CD4-positive, alpha-beta T cell (primary cell): ENCODE measurements around the gene DNAJC15. TPM values are rescaled to one million over a fixed set of nuclear protein-coding genes. Genes with fewer than 3 reads are reported as not detected.
"Not testable (repeated sequence)": the region's sequence is repeated elsewhere in the genome, so short reads cannot be mapped to it uniquely, and the experiment has no call there.

ENCODE experiments used
- ATAC-seq: fragments of 200-7000 bp; cut with Tn5 transposase; one replicate; pipeline ENCODE4 v1.10.0; 2022; ENCODE audit warnings: mild to moderate bottlenecking; ENCODE audit not compliant: poor library complexity
- CTCF ChIA-PET: fragments of 350-600 bp; sonication (Branson Sonifier 250); formaldehyde crosslinking; loops from one replicate; lab custom pipeline; 2021; ENCODE audit warnings: antibody characterized with exemption, inconsistent platforms; lab: Charles Lee
- POLR2A ChIA-PET: fragments of 350-600 bp; sonication (Branson Sonifier 250); formaldehyde crosslinking; loops from one replicate; lab custom pipeline; 2021; ENCODE audit warnings: antibody characterized with exemption, inconsistent platforms; lab: Charles Lee
- DNase-seq, 14 experiments: peaks; one replicate each; pipeline ENCODE4 v3.0.0-alpha.2; 2013 to 2020; ENCODE audit warnings: mixed read lengths in 2 of 14
- H3K27ac ChIP-seq, 2 donors: one replicate each; pipeline versions ENCODE4 v1.5.1 to v1.7.0; 2013; ENCODE audit warnings: low read length in 2 of 2, low read depth in 1 of 2, mild to moderate bottlenecking in 1 of 2
- H3K27me3 ChIP-seq, 2 experiments: 1 replicate in 1 of 2; 2 replicates in 1 of 2; pipeline versions ENCODE4 v1.6.1 to v1.7.0; 2013; ENCODE audit warnings: low read length in 2 of 2, control low read depth in 1 of 2, mild to moderate bottlenecking in 1 of 2, moderate library complexity in 1 of 2; ENCODE audit not compliant: insufficient read depth in 2 of 2, control insufficient read depth in 1 of 2
- H3K36me3 ChIP-seq: one replicate; pipeline ENCODE4 v1.6.1; 2013; ENCODE audit warnings: low read length, control low read depth; ENCODE audit not compliant: insufficient read depth
- H3K4me1 ChIP-seq: one replicate; pipeline ENCODE4 v1.6.1; 2013; ENCODE audit warnings: low read length, control low read depth; ENCODE audit not compliant: insufficient read depth
- H3K4me3 ChIP-seq: one replicate; pipeline ENCODE4 v1.5.1; 2013; ENCODE audit warnings: mild to moderate bottlenecking, low read length, moderate library complexity
- H3K9me3 ChIP-seq, 2 experiments: 1 replicate in 1 of 2; 2 replicates in 1 of 2; pipeline versions ENCODE4 v1.6.1 to v1.7.0; 2013; ENCODE audit warnings: low read length in 2 of 2, mild to moderate bottlenecking in 2 of 2, control low read depth in 1 of 2, moderate library complexity in 1 of 2; ENCODE audit not compliant: control insufficient read depth in 1 of 2, insufficient read depth in 1 of 2
- H3K27ac Mint-ChIP-seq: one replicate; pipeline ENCODE4 v1.8.0; 2020; ENCODE audit warnings: mixed read lengths
- H3K27me3 Mint-ChIP-seq: one replicate; pipeline ENCODE4 v1.8.0; 2021; ENCODE audit warnings: mixed read lengths
- H3K36me3 Mint-ChIP-seq: one replicate; pipeline ENCODE4 v1.8.0; 2021; ENCODE audit warnings: low read depth, mixed read lengths
- H3K4me1 Mint-ChIP-seq: one replicate; pipeline ENCODE4 v1.8.0; 2021; ENCODE audit warnings: low read depth, mixed read lengths
- H3K4me3 Mint-ChIP-seq: one replicate; pipeline ENCODE4 v1.8.0; 2020; ENCODE audit warnings: mild to moderate bottlenecking, mixed read lengths
- H3K9me3 Mint-ChIP-seq: one replicate; pipeline ENCODE4 v1.8.0; 2020; ENCODE audit warnings: mixed read lengths
- intact Hi-C, 2 experiments: fragments of 100-400 bp; cut with DNase I in 1 of 2; cut with micrococcal nuclease in 1 of 2; formaldehyde crosslinking; loops; one replicate each; pipeline versions ENCODE4 v1.15.1 to v1.9.0; 2023 to 2025; cut with DNase I, micrococcal nuclease
- total RNA-seq, 174 experiments: library from RNA in 2 of 174; stranded (reverse) in 2 of 174; gene quantifications; one replicate each; pipeline ENCODE4 v1.2.3 and lab custom pipeline; 2021 to 2026
- TF ChIP-seq, protein P1 (sequence below): fragments of 200-600 bp; IDR thresholded peaks from one replicate; pipeline ENCODE4 v1.8.0; 2022; ENCODE audit warnings: antibody characterized with exemption, mild to moderate bottlenecking

Gene DNAJC15
- total RNA-seq, 2 experiments from 2014 or later, result 6.8 to 7.6 TPM

DNA sequence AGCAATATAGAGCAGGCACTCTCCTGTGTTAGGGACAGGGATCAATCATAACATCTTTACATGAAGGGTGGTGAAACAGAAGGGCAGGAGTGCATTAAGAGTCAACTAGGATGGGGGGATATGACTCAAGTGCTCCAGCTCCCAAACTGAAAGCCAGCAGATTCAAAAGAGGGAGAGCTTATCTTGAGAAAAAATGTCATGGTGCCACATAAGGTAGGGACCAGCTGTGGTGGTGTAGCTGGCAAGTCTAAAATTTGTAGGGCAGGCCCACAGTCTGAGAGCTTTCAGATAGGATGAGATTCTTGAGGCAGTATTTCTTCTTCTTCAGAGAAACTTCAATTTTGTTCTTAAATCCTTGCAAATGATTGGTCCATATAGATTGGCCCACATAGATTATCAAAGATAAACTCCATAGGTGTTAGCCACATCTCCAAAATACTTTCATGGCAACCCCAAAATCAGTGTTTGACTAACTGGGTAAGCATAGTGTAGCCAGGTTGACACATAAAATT, 19.1 kb downstream of the DNAJC15 start:
- no peaks in the 10 kb centered on the region for H3K27me3 Mint-ChIP-seq
- peaks cover 9% of the 10 kb centered on the region for H3K4me1 ChIP-seq
- DNase-seq (no peak), ATAC-seq (no peak)
- peaks cover 84% of the 10 kb centered on the region for H3K4me1 Mint-ChIP-seq
- H3K27ac Mint-ChIP-seq, result peak overlapping the region; percentile 94
- TF ChIP-seq, protein P1, sequence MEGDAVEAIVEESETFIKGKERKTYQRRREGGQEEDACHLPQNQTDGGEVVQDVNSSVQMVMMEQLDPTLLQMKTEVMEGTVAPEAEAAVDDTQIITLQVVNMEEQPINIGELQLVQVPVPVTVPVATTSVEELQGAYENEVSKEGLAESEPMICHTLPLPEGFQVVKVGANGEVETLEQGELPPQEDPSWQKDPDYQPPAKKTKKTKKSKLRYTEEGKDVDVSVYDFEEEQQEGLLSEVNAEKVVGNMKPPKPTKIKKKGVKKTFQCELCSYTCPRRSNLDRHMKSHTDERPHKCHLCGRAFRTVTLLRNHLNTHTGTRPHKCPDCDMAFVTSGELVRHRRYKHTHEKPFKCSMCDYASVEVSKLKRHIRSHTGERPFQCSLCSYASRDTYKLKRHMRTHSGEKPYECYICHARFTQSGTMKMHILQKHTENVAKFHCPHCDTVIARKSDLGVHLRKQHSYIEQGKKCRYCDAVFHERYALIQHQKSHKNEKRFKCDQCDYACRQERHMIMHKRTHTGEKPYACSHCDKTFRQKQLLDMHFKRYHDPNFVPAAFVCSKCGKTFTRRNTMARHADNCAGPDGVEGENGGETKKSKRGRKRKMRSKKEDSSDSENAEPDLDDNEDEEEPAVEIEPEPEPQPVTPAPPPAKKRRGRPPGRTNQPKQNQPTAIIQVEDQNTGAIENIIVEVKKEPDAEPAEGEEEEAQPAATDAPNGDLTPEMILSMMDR, result no peak
- intact Hi-C loops, result no loop called here
- no peaks in the 10 kb centered on the region for H3K9me3 Mint-ChIP-seq
- ChIA-PET CTCF (no interaction called here), POLR2A (interaction anchor here (0.9 to 2.3 kb wide), 2 partner anchors 12 to 50 kb away, joined by 3 to 10 read pairs; partner anchors contain the start of gene EPSTI1)
- peaks cover 4% of the 10 kb centered on the region for H3K36me3 ChIP-seq
- no peak overlapping the region for H3K4me3 ChIP-seq
- no peak overlapping the region for H3K4me3 Mint-ChIP-seq
- H3K27ac ChIP-seq, result no peak overlapping the region
- H3K36me3 Mint-ChIP-seq, result peaks cover 52% of the 10 kb centered on the region
- no peaks in the 10 kb centered on the region for H3K9me3 ChIP-seq
- no peaks in the 10 kb centered on the region for H3K27me3 ChIP-seq

DNA sequence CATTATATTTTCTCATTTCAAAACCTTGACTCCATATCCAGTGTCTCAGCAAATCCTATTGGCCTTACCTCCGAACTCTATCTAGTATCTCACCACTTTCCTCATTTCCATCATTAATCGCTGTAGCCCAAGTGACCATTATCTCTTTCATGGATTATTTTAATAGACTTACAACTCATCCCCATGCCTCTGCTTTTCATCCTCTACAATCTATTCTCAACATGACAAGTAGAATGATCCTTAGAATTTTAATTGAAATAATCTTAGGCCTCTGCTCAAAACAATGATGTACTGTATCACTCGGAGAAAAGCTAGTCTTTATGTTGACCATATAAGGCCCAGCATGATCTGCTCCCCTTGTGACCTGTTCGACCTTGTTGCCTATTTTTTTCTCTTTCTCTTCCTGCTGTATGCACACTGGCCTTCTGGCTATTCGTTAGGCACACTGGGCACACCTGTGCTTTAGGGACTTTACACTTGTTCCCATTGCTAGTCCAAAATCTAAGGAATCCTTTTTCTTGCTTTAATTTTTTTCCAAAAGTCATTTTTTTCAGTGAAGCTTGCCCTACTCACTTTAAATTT, 21.4 kb downstream of the DNAJC15 start:
- Histone ChIP-seq H3K4me3 (no peak overlapping the region), H3K36me3 (no peaks in the 10 kb centered on the region), H3K4me1 (peaks cover 9% of the 10 kb centered on the region), H3K9me3 (no peaks in the 10 kb centered on the region), H3K27me3 (no peaks in the 10 kb centered on the region), H3K27ac (peak overlapping the region in 1 of 2 donors; percentile 19)
- POLR2A ChIA-PET, result interaction anchor here (0.7 to 4.8 kb wide), 5 partner anchors 10 to 53 kb away, joined by 3 to 43 read pairs (median 9); partner anchors contain the start of genes DNAJC15 and EPSTI1
- DNase-seq (no peak), ATAC-seq (no peak)
- TF ChIP-seq, protein P1, result no peak
- intact Hi-C loops, result loop anchor here in 1 of 2 experiments (1.0 kb wide), 1 partner anchor 13 kb away; no protein-coding TSS in a partner anchor
- CTCF ChIA-PET, result no interaction called here
- peak overlapping the region; percentile 94 for H3K27ac Mint-ChIP-seq
- peaks cover 30% of the 10 kb centered on the region for H3K36me3 Mint-ChIP-seq
- no peaks in the 10 kb centered on the region for H3K9me3 Mint-ChIP-seq
- H3K4me1 Mint-ChIP-seq, result peaks cover 89% of the 10 kb centered on the region
- H3K27me3 Mint-ChIP-seq, result no peaks in the 10 kb centered on the region
- peak overlapping the region; percentile 46 for H3K4me3 Mint-ChIP-seq

DNA sequence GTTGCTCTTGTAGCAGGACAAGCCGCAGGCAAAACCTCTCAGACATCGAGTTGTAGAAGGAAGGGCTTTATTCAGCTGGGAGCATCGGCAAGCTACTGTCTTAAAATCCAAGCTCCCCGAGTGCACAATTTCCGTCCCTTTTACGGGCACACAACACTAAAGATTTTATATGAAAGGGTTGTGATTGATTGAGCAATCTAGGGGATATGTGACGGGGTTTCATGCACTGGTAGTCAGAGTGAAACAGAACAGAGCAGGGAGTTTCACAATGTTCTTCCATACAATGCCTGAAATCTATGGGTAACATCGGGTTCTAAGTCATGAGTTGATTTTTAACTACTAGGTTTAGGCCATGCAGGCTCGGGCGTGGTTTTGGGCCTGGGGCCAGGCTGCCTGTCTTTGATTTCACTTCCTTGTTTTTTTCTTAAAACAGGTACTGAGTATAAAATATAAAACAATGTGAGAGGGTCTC, 22.0 kb downstream of the DNAJC15 start:
- Mint-ChIP-seq H3K4me1 (peaks cover 83% of the 10 kb centered on the region), H3K27ac (peak overlapping the region; percentile 94), H3K36me3 (peaks cover 25% of the 10 kb centered on the region), H3K4me3 (peak overlapping the region; percentile 46)
- H3K36me3 ChIP-seq, CTCF ChIA-PET, H3K4me3 ChIP-seq, H3K4me1 ChIP-seq, H3K9me3 ChIP-seq, H3K27me3 Mint-ChIP-seq, H3K9me3 Mint-ChIP-seq, H3K27me3 ChIP-seq: not testable (repeated sequence)
- DNase-seq, result peak in 10 of 14 experiments; percentile 13 to 60 (median 50)
- POLR2A ChIA-PET, result interaction anchor here (0.7 to 4.8 kb wide), 5 partner anchors 9 to 54 kb away, joined by 3 to 43 read pairs (median 9); partner anchors contain the start of genes DNAJC15 and EPSTI1
- peak overlapping the region in 1 of 2 donors; percentile 19 for H3K27ac ChIP-seq
- peak; percentile 54 for ATAC-seq
- intact Hi-C loops, result loop anchor here in 1 of 2 experiments (1.0 kb wide), 1 partner anchor 13 kb away; no protein-coding TSS in a partner anchor
